Activated CD8-positive, alpha-beta memory T cell treated with anti-CD3 and anti-CD28 coated beads, Interleukin-2, amount 10 ng/mL, durations not matched to agents 7 days and 5 days (primary cell): ENCODE results near the gene FHL3. TPM values are rescaled to one million over a fixed set of nuclear protein-coding genes. Genes with fewer than 3 reads are reported as not detected.
A peak's percentile ranks its signal among the peaks of the same experiment; 100 is the strongest.

Experiments
- ATAC-seq: fragments of 150-1000 bp; cut with Tn5 transposase; one replicate; pipeline ENCODE4 v1.10.0; 2021; ENCODE audit warnings: moderate library complexity
- CTCF ChIA-PET: fragments of 350-600 bp; sonication (Branson Sonifier 250); formaldehyde crosslinking; loops from one replicate; lab custom pipeline; 2021; ENCODE audit warnings: antibody characterized with exemption; lab: Charles Lee
- DNase-seq: peaks from one replicate; pipeline ENCODE4 v3.0.0-alpha.2; 2020
- H3K27ac Mint-ChIP-seq: one replicate; pipeline ENCODE4 v1.8.0; 2021; ENCODE audit warnings: mild to moderate bottlenecking, mixed read lengths
- H3K27me3 Mint-ChIP-seq: one replicate; pipeline ENCODE4 v1.8.0; 2021; ENCODE audit warnings: mixed read lengths
- H3K36me3 Mint-ChIP-seq: one replicate; pipeline ENCODE4 v1.8.0; 2021; ENCODE audit warnings: mild to moderate bottlenecking, mixed read lengths
- H3K4me1 Mint-ChIP-seq: one replicate; pipeline ENCODE4 v1.8.0; 2021; ENCODE audit warnings: mixed read lengths
- H3K4me3 Mint-ChIP-seq: one replicate; pipeline ENCODE4 v1.8.0; 2021; ENCODE audit warnings: mild to moderate bottlenecking, moderate library complexity, mixed read lengths
- H3K9me3 Mint-ChIP-seq: one replicate; pipeline ENCODE4 v1.8.0; 2022; ENCODE audit warnings: low read depth, mixed read lengths
- total RNA-seq, 2 experiments: library from RNA; stranded (reverse); gene quantifications; one replicate each; pipeline ENCODE4 v1.2.3, GENCODE V29; 2021

FHL3 gene, protein sequence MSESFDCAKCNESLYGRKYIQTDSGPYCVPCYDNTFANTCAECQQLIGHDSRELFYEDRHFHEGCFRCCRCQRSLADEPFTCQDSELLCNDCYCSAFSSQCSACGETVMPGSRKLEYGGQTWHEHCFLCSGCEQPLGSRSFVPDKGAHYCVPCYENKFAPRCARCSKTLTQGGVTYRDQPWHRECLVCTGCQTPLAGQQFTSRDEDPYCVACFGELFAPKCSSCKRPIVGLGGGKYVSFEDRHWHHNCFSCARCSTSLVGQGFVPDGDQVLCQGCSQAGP
- total RNA-seq = 10 to 100 TPM; 13.5 to 14.5 TPM

DNA sequence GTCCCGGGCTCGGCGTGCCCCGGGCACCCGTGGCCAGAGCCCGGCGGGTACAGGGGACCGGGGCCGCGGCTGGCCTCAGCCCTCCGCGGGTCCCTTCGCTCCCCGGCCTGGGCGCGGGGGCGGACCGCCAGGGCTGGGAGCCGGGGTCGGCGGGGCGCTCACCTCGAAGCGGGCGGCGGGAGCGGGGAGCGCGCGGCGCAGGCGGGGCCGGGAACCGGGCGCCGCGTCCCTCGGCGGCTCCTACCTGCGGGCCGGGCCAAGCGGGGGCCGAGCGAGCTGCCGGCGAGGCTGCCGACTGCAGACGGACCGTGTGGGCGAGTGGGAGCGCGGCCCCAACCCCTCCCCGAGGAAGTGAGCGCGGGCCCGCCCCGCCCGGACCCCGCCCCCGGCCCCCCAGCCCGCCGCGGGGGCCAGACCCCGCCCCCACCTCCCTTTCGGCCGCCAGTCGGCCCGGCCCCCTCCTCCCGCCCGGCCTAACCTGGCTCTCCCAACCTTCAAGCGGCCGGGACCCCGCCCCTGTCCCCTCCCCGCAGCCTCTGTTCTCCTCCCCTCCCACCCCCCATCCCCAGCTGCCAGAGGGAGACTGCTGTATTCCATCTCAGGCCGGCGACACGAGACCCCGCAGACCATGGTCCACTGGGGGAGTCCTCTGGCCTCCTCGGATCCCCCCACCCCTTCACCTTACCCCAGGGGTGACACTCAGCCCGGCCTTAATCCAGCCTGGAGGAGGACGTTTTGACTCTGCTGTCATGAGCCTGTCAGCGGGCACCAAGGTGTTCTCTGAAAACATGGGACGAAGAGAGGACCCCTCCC is at the start of gene FHL3:
FHL3 (minus strand) TSS at position 320 of the 813 bp plus-strand sequence. CDS start 6,102 bp downstream, outside the sequence.
- peaks cover 3% of the 10 kb centered on the region for H3K36me3 Mint-ChIP-seq
- peak within 1 kb of the TSS; percentile 78 for H3K27ac Mint-ChIP-seq
- H3K4me3 Mint-ChIP-seq = peak within 1 kb of the TSS; percentile 81
- H3K9me3 Mint-ChIP-seq = no peaks in the 10 kb centered on the region
- CTCF ChIA-PET = no interaction called here
- no peaks in the 10 kb centered on the region for H3K27me3 Mint-ChIP-seq
- peak; percentile 58 for DNase-seq
- peaks cover 49% of the 10 kb centered on the region for H3K4me1 Mint-ChIP-seq
- peak; percentile 52 for ATAC-seq

DNA sequence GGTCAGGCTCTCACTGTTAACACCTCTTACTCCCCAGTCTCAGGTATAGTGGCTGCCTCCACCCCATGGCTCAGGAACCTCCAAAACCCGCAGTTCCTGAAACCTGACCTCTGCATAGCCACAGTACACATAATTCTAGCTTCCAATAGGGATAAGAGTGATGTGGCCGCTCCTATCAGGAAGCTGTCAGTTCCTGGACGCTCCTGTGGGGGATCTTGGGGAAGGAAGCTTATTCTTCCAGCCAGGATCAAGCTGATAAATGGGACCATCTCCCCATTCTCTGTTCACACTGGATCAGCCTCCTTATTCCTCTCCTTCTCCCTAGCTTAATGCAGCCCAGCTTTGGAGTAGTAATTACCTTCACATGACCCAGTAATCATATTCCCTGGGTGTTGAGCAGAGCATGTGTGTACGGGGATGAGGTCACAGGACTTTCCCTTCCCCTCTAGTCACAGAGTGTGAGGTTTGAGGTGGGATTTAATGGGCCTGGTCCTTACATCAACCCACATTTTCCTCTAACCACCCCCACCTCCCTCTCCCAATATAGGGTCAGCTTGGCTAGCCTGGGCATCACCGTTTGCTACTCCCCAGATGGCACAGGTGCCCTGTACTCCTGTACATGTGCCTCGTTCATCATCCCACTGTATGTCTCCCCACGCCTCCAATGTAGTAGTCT is 48.2 kb upstream of the FHL3 start:
- ATAC-seq (no peak), DNase-seq (no peak)
- CTCF ChIA-PET = interaction anchor here (2.3 kb wide), 1 partner anchor 26 kb away, joined by 7 read pairs; no protein-coding TSS in a partner anchor
- no peaks in the 10 kb centered on the region for H3K36me3 Mint-ChIP-seq
- H3K27ac Mint-ChIP-seq = no peak overlapping the region
- peaks cover 9% of the 10 kb centered on the region for H3K27me3 Mint-ChIP-seq
- no peak overlapping the region for H3K4me3 Mint-ChIP-seq
- H3K9me3 Mint-ChIP-seq = no peaks in the 10 kb centered on the region
- peaks cover 6% of the 10 kb centered on the region for H3K4me1 Mint-ChIP-seq

- Mint-ChIP-seq H3K36me3 (no peaks in the 10 kb centered on the region), H3K4me3 (no peak overlapping the region), H3K27ac (no peak overlapping the region), H3K9me3 (no peaks in the 10 kb centered on the region), H3K27me3 (peaks cover 11% of the 10 kb centered on the region), H3K4me1 (peaks cover 6% of the 10 kb centered on the region)
- no peak for ATAC-seq
- DNase-seq = no peak
- CTCF ChIA-PET = interaction anchor here (2.3 kb wide), 1 partner anchor 26 kb away, joined by 7 read pairs; no protein-coding TSS in a partner anchor
These were observed 47.6 kb upstream of the FHL3 start for GRCh38 chr1:38052750-38053415.

DNA sequence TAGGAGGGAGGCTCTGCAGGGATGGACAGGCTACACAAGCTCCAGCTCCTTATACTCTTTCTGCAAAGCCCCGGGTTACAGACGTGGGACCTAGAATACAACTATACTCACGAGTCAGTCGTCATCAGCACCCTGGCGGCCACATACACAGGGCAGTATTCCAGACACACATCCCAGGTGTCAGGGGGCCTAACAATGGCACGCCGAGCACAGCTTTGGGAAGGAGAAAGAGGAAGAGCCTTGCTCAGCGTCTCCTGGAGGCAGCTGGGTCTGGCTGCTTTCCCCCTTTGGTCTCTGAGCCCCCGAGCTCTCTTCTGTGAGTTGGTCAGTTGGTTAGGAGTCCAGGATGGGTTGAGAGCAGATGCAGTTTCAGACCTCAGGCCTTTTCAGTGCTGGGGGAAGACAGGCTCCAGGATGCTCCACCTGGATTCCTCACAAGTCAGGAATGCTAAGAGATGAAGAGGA is 45.8 kb upstream of the FHL3 start:
- peaks cover 18% of the 10 kb centered on the region for H3K27me3 Mint-ChIP-seq
- H3K36me3 Mint-ChIP-seq = no peaks in the 10 kb centered on the region
- H3K9me3 Mint-ChIP-seq = no peaks in the 10 kb centered on the region
- H3K27ac Mint-ChIP-seq = no peak overlapping the region
- H3K4me3 Mint-ChIP-seq = no peak overlapping the region
- CTCF ChIA-PET = no interaction called here
- H3K4me1 Mint-ChIP-seq = peaks cover 8% of the 10 kb centered on the region
- DNase-seq (no peak), ATAC-seq (no peak)

- CTCF ChIA-PET = no interaction called here
- H3K36me3 Mint-ChIP-seq = no peaks in the 10 kb centered on the region
- no peak overlapping the region for H3K27ac Mint-ChIP-seq
- peaks cover 9% of the 10 kb centered on the region for H3K4me1 Mint-ChIP-seq
- no peaks in the 10 kb centered on the region for H3K9me3 Mint-ChIP-seq
- H3K4me3 Mint-ChIP-seq = no peak overlapping the region
- DNase-seq = no peak
- no peak for ATAC-seq
- peaks cover 21% of the 10 kb centered on the region for H3K27me3 Mint-ChIP-seq
These were observed 45.2 kb upstream of the FHL3 start for GRCh38 chr1:38050397-38051078.

DNA sequence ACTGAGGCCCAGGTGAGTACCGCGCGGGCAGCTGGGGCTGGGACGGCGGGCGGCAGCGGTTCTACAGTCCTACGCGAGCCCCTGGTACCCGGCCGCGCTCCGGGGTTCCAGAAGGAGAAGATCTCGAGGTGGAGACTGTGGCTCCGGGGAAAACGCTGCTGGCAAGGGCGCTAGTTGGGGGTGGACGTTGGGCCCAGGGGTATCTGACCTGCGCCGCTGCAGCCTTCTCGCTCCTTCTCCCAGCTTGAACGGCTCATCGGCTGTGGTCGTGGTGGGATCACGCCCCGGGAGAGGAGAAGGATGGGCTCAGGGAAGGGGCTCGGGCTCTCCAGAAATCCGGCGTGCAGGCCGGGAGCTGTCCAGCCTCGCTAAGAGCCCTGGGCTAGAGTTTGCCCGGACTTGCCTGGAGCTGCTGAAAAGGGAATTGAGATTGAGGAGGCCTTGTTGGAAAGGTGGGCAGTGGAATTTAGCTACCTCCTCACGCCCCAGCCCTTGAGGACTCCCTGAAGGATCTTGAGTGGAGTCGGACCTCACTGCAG is 42.4 kb upstream of the FHL3 start:
- Mint-ChIP-seq H3K9me3 (no peaks in the 10 kb centered on the region), H3K27ac (no peak overlapping the region), H3K4me1 (peaks cover 9% of the 10 kb centered on the region), H3K4me3 (peak overlapping the region; percentile 57), H3K36me3 (no peaks in the 10 kb centered on the region), H3K27me3 (peaks cover 45% of the 10 kb centered on the region)
- ATAC-seq (no peak), DNase-seq (no peak)
- CTCF ChIA-PET = no interaction called here

GRCh38 chr1:38046884-38047602 is 41.7 kb upstream of the FHL3 start:
- H3K27ac Mint-ChIP-seq = no peak overlapping the region
- peak; percentile 76 for DNase-seq
- CTCF ChIA-PET = interaction anchor here (0.6 to 1.1 kb wide), 3 partner anchors 13 to 20 kb away, joined by 3 to 4 read pairs (median 3); no protein-coding TSS in a partner anchor
- no peaks in the 10 kb centered on the region for H3K36me3 Mint-ChIP-seq
- H3K4me1 Mint-ChIP-seq = peaks cover 9% of the 10 kb centered on the region
- H3K9me3 Mint-ChIP-seq = no peaks in the 10 kb centered on the region
- peaks cover 51% of the 10 kb centered on the region for H3K27me3 Mint-ChIP-seq
- H3K4me3 Mint-ChIP-seq = peak overlapping the region; percentile 57
- peak; percentile 88 for ATAC-seq

DNA sequence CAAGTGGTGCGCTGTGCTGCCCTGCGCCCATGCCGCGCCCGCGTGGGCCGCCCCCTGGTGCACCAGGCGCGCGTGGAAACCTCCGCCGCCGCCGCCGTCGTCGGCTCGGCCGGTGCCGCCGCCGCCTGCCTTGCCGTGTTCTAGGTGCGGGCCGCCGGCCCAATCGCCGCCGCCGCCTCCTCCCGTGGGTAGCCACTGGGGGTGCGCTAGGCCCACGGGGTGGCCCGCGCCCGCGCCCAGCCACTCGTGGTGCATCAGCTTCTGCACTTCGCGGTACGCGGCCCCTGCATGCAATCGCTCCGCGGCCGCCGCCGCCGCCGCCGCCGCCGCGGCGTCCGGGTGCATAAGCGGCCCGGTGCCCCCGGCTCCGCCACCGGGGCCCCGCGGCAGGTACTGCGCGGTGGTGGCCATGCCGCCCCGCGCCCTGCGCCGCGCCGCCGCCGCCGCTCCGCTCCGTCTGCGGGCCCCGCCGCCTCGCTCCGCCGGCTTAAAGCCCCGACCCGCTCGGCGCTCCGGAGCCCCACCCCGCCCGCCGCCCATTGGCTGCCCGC is 41.1 kb upstream of the FHL3 start, which contains the start of gene POU3F1:
POU3F1 (minus strand) TSS at position 461 of the 551 bp plus-strand sequence; CDS start at position 411, 50 bp downstream.
- no peak within 1 kb of the TSS for H3K27ac Mint-ChIP-seq
- H3K9me3 Mint-ChIP-seq = no peaks in the 10 kb centered on the region
- H3K4me3 Mint-ChIP-seq = peak within 1 kb of the TSS; percentile 57
- ATAC-seq (peak; percentile 25), DNase-seq (no peak)
- no peaks in the 10 kb centered on the region for H3K36me3 Mint-ChIP-seq
- CTCF ChIA-PET = interaction anchor here (0.6 to 1.1 kb wide), 3 partner anchors 13 to 20 kb away, joined by 3 to 4 read pairs (median 3); no protein-coding TSS in a partner anchor
- peaks cover 55% of the 10 kb centered on the region for H3K27me3 Mint-ChIP-seq
- peaks cover 9% of the 10 kb centered on the region for H3K4me1 Mint-ChIP-seq

- no peaks in the 10 kb centered on the region for H3K36me3 Mint-ChIP-seq
- H3K27ac Mint-ChIP-seq = no peak overlapping the region
- CTCF ChIA-PET = interaction anchor here (1.1 kb wide), 1 partner anchor 19 kb away, joined by 4 read pairs; no protein-coding TSS in a partner anchor
- H3K9me3 Mint-ChIP-seq = no peaks in the 10 kb centered on the region
- ATAC-seq (no peak), DNase-seq (no peak)
- H3K4me1 Mint-ChIP-seq = peaks cover 9% of the 10 kb centered on the region
- no peak overlapping the region for H3K4me3 Mint-ChIP-seq
- peaks cover 60% of the 10 kb centered on the region for H3K27me3 Mint-ChIP-seq
These were observed 40.4 kb upstream of the FHL3 start for GRCh38 chr1:38045401-38046332.

DNA sequence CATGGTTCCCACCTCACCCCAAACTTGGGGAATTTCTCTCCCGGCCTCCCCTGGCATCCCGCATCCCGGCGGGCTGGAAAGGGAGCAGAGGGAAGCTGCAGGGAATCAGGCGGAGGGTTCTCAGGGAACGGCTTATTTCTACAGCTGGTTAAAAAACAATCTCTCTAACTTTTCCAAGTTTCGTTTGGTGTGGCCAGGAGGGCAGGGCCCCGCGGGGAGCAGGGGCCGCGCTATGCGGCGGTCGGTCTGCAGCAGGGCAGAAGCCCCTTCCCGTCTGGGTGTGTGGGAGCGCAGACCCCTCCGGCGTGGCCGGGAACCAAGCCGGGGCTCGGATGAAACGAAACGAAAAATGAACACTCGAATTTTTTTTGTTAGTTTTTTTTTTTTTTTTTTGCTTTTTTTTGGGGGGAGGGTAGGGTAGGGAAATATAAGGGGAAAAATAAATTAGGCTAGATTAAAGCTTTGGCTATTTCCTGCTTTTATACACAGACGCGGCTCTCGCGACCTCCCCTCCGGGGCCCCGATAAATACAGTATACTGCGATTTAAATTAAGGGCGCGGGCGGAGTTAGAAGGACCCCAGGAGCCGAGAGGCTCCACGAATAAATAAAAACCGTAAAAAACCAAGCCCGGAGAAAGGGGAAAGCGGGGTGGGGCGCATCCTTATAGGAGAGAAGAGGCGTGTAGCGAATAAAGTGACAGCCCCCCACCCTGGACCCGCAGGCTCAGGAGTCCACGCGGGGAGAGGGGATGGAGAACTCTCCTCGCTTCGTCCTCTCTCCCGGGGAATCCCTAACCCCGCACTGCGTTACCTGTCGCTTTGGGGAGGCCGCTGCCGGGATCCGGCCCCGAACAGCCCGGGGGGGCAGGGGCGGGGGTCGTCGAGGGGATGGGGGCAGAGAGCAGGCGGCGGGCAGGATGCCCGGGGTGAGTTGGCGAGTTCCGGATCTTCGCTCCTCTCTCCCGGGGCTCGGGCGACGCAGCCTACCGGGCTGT is 39.2 kb upstream of the FHL3 start:
- DNase-seq (no peak), ATAC-seq (no peak)
- H3K4me3 Mint-ChIP-seq = no peak overlapping the region
- H3K4me1 Mint-ChIP-seq = peaks cover 9% of the 10 kb centered on the region
- CTCF ChIA-PET = interaction anchor here (1.1 kb wide), 1 partner anchor 15 kb away, joined by 3 read pairs; no protein-coding TSS in a partner anchor
- peaks cover 68% of the 10 kb centered on the region for H3K27me3 Mint-ChIP-seq
- H3K9me3 Mint-ChIP-seq = no peaks in the 10 kb centered on the region
- H3K27ac Mint-ChIP-seq = peak overlapping the region; percentile 49
- H3K36me3 Mint-ChIP-seq = no peaks in the 10 kb centered on the region
